C4-2B (cell line): ENCODE results near the gene SLC6A7.

Source experiments
- ZFX ChIP-seq: fragments of 450-650 bp; IDR thresholded peaks from 2 replicates; pipeline ENCODE4 v1.6.1; 2017
- TF ChIP-seq, protein P1 (sequence below): fragments of 450-650 bp; conservative IDR thresholded peaks from 2 replicates; pipeline ENCODE4 v1.5.1; 2017; ENCODE audit warnings: mild to moderate bottlenecking

DNA sequence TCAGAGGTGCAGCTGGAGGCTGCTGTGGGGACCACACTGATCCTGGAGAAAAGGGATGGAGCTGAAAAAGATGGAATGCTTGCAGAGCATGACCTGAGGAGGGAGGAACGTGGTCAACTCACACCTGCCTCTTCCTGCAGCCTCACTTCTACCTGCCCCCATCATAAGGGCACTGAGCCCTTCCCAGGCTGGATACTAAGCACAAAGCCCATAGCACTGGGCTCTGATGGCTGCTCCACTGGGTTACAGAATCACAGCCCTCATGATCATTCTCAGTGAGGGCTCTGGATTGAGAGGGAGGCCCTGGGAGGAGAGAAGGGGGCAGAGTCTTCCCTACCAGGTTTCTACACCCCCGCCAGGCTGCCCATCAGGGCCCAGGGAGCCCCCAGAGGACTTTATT lies 5.9 kb upstream of the SLC6A7 start:
- TF ChIP-seq, protein P1, sequence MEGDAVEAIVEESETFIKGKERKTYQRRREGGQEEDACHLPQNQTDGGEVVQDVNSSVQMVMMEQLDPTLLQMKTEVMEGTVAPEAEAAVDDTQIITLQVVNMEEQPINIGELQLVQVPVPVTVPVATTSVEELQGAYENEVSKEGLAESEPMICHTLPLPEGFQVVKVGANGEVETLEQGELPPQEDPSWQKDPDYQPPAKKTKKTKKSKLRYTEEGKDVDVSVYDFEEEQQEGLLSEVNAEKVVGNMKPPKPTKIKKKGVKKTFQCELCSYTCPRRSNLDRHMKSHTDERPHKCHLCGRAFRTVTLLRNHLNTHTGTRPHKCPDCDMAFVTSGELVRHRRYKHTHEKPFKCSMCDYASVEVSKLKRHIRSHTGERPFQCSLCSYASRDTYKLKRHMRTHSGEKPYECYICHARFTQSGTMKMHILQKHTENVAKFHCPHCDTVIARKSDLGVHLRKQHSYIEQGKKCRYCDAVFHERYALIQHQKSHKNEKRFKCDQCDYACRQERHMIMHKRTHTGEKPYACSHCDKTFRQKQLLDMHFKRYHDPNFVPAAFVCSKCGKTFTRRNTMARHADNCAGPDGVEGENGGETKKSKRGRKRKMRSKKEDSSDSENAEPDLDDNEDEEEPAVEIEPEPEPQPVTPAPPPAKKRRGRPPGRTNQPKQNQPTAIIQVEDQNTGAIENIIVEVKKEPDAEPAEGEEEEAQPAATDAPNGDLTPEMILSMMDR, result no peak
- no peak for TF ChIP-seq ZFX
